Prostate gland (tissue), 2 donors: ENCODE measurements around the gene GRID2.

Experiments
- CTCF ChIP-seq, 4 experiments: fragments of 200-600 bp in 2 of 4; fragments of 450-650 bp in 2 of 4; sonication (generic) in 2 of 4; IDR thresholded peaks; 1 replicate in 3 of 4; 2 replicates in 1 of 4; pipeline ENCODE4 v1.5.1; 2016 to 2019; ENCODE audit warnings: antibody characterized with exemption in 4 of 4, mild to moderate bottlenecking in 2 of 4, moderate library complexity in 2 of 4
- POLR2A ChIP-seq: fragments of 450-650 bp; IDR thresholded peaks from one replicate; pipeline ENCODE4 v1.6.1; 2016; ENCODE audit warnings: antibody characterized with exemption, mild to moderate bottlenecking

- TF ChIP-seq POLR2A, result no peak
- TF ChIP-seq CTCF (IDR thresholded peaks at IDR 0.05), result no peak
Measured at GRCh38 chr4:92261256-92261655, 42.5 kb upstream of the GRID2 start.
